Endothelial cell (in vitro differentiated cells): ENCODE measurements around the gene SLC25A34. TPM values are rescaled to one million over a fixed set of nuclear protein-coding genes. Genes with fewer than 3 reads are reported as not detected.
A peak's percentile ranks its signal among the peaks of the same experiment; 100 is the strongest.

Source experiments
- DNase-seq: peaks from one replicate; pipeline ENCODE4 v3.0.0; 2021; ENCODE audit warnings: low spot score
- H3K27ac Mint-ChIP-seq: one replicate; pipeline ENCODE4 v1.8.0; 2021; ENCODE audit warnings: mixed read lengths, inconsistent platforms; ENCODE audit not compliant: unreplicated experiment
- H3K27me3 Mint-ChIP-seq: one replicate; pipeline ENCODE4 v1.8.0; 2021; ENCODE audit warnings: mild to moderate bottlenecking, moderate library complexity, mixed read lengths, inconsistent platforms; ENCODE audit not compliant: unreplicated experiment
- H3K36me3 Mint-ChIP-seq: one replicate; pipeline ENCODE4 v1.8.0; 2021; ENCODE audit warnings: mild to moderate bottlenecking, low read depth, mixed read lengths, inconsistent platforms; ENCODE audit not compliant: unreplicated experiment
- H3K4me1 Mint-ChIP-seq: one replicate; pipeline ENCODE4 v1.8.0; 2021; ENCODE audit warnings: mild to moderate bottlenecking, mixed read lengths, inconsistent platforms; ENCODE audit not compliant: unreplicated experiment
- H3K4me3 Mint-ChIP-seq: one replicate; pipeline ENCODE4 v1.8.0; 2021; ENCODE audit warnings: mild to moderate bottlenecking, mixed read lengths, inconsistent platforms; ENCODE audit not compliant: unreplicated experiment
- H3K9me3 Mint-ChIP-seq: one replicate; pipeline ENCODE4 v1.8.0; 2021; ENCODE audit warnings: mixed read lengths, inconsistent platforms; ENCODE audit not compliant: unreplicated experiment
- CTCF ChIP-seq: fragments of 200-600 bp; sonication (generic); IDR thresholded peaks from one replicate; pipeline ENCODE4 v1.5.0; 2021; ENCODE audit warnings: antibody characterized with exemption; ENCODE audit not compliant: unreplicated experiment
- total RNA-seq: library from RNA; stranded (reverse); fragmentation: NEBNext Ultra II Directional; extraction: Animal tissue kit (Norgen Biotek cat#: 25700); gene quantifications from one replicate; pipeline ENCODE4 v1.2.1, GENCODE V29; 2021; ENCODE audit not compliant: unreplicated experiment

SLC25A34 gene
- total RNA-seq, 1 donor from 2014 or later, result 3.5 TPM

GRCh38 chr1:15739745-15740144 is 3.7 kb downstream of the SLC25A34 start:
- DNase-seq, result no peak

GRCh38 chr1:15740924-15741850 is 5.1 kb downstream of the SLC25A34 start:
- no peaks in the 10 kb centered on the region for H3K4me1 Mint-ChIP-seq
- peak; percentile 65 for TF ChIP-seq CTCF
- H3K27ac Mint-ChIP-seq, result no peak overlapping the region
- peak; percentile 75 for DNase-seq
- H3K27me3 Mint-ChIP-seq, result peaks cover 12% of the 10 kb centered on the region
- H3K4me3 Mint-ChIP-seq, result no peak overlapping the region
- H3K36me3 Mint-ChIP-seq, result no peaks in the 10 kb centered on the region
- H3K9me3 Mint-ChIP-seq, result no peaks in the 10 kb centered on the region

More at GRCh38 chr1:15739745-15740144, 3.7 kb downstream of the SLC25A34 start:
- H3K27ac Mint-ChIP-seq, result no peak overlapping the region
- TF ChIP-seq CTCF, result no peak
- H3K36me3 Mint-ChIP-seq, result no peaks in the 10 kb centered on the region
- H3K4me3 Mint-ChIP-seq, result no peak overlapping the region
- H3K9me3 Mint-ChIP-seq, result no peaks in the 10 kb centered on the region
- no peaks in the 10 kb centered on the region for H3K4me1 Mint-ChIP-seq
- H3K27me3 Mint-ChIP-seq, result peaks cover 8% of the 10 kb centered on the region

GRCh38 chr1:15742339-15742801 is 6.3 kb downstream of the SLC25A34 start, which contains the start of gene TMEM82:
Gene TMEM82 (plus strand): TSS chr1:15742499. CDS start chr1:15742560, 61 bp downstream.
- Mint-ChIP-seq H3K9me3 (no peaks in the 10 kb centered on the region), H3K4me3 (no peak within 1 kb of the TSS), H3K27me3 (peaks cover 11% of the 10 kb centered on the region), H3K27ac (no peak within 1 kb of the TSS), H3K36me3 (no peaks in the 10 kb centered on the region), H3K4me1 (no peaks in the 10 kb centered on the region)
- DNase-seq, result no peak
- no peak for TF ChIP-seq CTCF

GRCh38 chr1:15744122-15744679 is 8.1 kb downstream of the SLC25A34 start:
- Mint-ChIP-seq H3K9me3 (no peaks in the 10 kb centered on the region), H3K27ac (no peak overlapping the region), H3K27me3 (peaks cover 9% of the 10 kb centered on the region), H3K4me1 (peaks cover 8% of the 10 kb centered on the region), H3K4me3 (no peak overlapping the region), H3K36me3 (no peaks in the 10 kb centered on the region)
- no peak for TF ChIP-seq CTCF
- no peak for DNase-seq

GRCh38 chr1:15747378-15747777 is 11.3 kb downstream of the SLC25A34 start:
- peaks cover 13% of the 10 kb centered on the region for H3K27me3 Mint-ChIP-seq

More at GRCh38 chr1:15747378-15747777, 11.3 kb downstream of the SLC25A34 start:
- Mint-ChIP-seq H3K27ac (no peak overlapping the region), H3K4me1 (peaks cover 8% of the 10 kb centered on the region), H3K4me3 (no peak overlapping the region), H3K36me3 (no peaks in the 10 kb centered on the region), H3K9me3 (no peaks in the 10 kb centered on the region)
- TF ChIP-seq CTCF, result no peak
- DNase-seq, result no peak
